Fibroblast of lung (primary cell): ENCODE results near the gene HDDC2.

Source experiments
- CTCF ChIP-seq, 2 donors: IDR thresholded peaks in 1 of 2; conservative IDR thresholded peaks in 1 of 2; 1 replicate in 1 of 2; 2 replicates in 1 of 2; pipeline ENCODE4 v1.5.1; 2011 to 2012; ENCODE audit warnings: low read length in 2 of 2, control low read depth in 1 of 2, inconsistent platforms in 1 of 2, low read depth in 1 of 2, mild to moderate bottlenecking in 1 of 2
- EZH2 ChIP-seq: IDR thresholded peaks from 2 replicates; pipeline ENCODE4 v1.5.1; 2012; ENCODE audit warnings: low read length, control low read depth, mild to moderate bottlenecking; ENCODE audit errors: missing control alignments

DNA sequence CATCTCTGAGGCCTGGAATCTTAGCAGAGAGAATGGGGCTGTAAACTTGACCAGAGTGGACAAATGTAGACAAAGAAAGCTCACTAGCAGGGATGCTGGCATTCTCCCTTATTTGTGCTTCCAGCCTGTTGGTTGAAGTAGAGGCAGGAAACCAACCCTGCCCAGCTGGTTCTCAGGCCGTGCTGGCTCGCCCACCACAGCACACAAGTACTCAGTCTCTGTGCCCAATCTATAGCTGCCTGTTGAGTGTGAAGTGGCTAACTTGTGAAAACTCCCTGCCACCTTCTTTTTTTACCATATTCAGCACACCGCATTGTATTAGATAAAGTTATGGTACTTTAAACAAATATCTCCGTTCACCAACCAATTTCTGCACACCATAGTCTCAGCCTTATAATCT lies 37.3 kb downstream of the HDDC2 start:
- TF ChIP-seq CTCF (conservative IDR thresholded peaks at IDR 0.05 in 1 of 2, IDR thresholded peaks at IDR 0.05 in 1 of 2; ENCODE audit: low read depth in 1 of 2, low read length in 2 of 2), result no peak
- TF ChIP-seq EZH2, result no peak
